Rectal smooth muscle tissue (tissue), 1 donor: ENCODE results near the gene RGCC.
"Not testable (repeated sequence)": the region's sequence is repeated elsewhere in the genome, so short reads cannot be mapped to it uniquely, and the experiment has no call there.

Source experiments
- H3K27ac ChIP-seq: one replicate; pipeline ENCODE4 v1.7.0; 2013; ENCODE audit warnings: low read depth, low read length, inconsistent platforms
- H3K27me3 ChIP-seq: one replicate; pipeline ENCODE4 v1.7.0; 2013; ENCODE audit warnings: low read length; ENCODE audit not compliant: control insufficient read depth, insufficient read depth
- H3K36me3 ChIP-seq: one replicate; pipeline ENCODE4 v1.7.0; 2013; ENCODE audit warnings: low read length; ENCODE audit not compliant: control insufficient read depth, insufficient read depth
- H3K4me1 ChIP-seq: one replicate; pipeline ENCODE4 v1.7.0; 2013; ENCODE audit warnings: low read length; ENCODE audit not compliant: control insufficient read depth, insufficient read depth
- H3K4me3 ChIP-seq: one replicate; pipeline ENCODE4 v1.7.0; 2013; ENCODE audit warnings: low read length
- H3K9ac ChIP-seq: one replicate; pipeline ENCODE4 v1.7.0; 2013; ENCODE audit warnings: low read length

The RGCC gene

DNA sequence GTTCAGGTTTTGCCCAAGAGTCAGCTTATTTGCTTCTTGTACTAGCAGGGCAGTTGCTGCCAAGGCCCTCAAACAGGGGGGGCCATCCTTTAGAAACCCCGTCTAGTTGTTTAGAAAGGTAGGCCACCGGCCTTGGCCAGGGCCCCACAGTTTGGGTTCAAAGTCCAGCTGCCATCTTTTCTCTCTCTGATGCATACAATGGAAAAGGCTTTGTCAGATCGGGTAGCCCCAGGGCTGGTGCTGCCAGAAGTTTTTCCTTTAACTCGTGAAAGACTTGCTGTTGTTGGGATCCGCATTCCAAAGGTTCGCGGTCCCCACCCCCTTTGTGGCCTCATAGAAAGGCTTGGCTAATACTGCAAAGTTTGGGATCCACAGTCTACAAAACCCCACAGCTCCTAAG lies 35.4 kb upstream of the RGCC start:
- H3K9ac ChIP-seq = not testable (repeated sequence)

DNA sequence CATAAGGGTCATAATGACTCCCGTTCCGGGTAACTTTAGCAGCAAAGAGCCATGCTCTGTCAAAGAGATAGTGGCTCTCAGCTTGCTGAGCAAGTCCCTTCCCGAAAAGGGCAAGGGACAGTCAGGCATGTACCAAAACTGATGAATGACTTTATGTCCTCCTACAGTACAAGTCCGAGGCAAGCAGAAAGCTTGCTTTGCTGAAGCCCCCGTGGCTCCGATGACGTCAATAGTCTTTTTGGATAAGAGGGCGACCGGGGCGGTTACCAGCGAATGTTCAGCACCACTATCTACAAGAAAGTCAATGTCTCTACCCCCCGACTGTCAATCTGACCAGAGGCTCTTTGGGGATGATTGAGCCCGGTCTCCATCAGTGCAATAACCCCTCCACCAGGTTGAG lies 34.1 kb upstream of the RGCC start:
- not testable (repeated sequence) for H3K36me3 ChIP-seq, H3K27ac ChIP-seq

More for the DNA sequence above, 35.4 kb upstream of the RGCC start:
- not testable (repeated sequence) for H3K27ac ChIP-seq, H3K36me3 ChIP-seq, H3K4me3 ChIP-seq, H3K27me3 ChIP-seq, H3K4me1 ChIP-seq

DNA sequence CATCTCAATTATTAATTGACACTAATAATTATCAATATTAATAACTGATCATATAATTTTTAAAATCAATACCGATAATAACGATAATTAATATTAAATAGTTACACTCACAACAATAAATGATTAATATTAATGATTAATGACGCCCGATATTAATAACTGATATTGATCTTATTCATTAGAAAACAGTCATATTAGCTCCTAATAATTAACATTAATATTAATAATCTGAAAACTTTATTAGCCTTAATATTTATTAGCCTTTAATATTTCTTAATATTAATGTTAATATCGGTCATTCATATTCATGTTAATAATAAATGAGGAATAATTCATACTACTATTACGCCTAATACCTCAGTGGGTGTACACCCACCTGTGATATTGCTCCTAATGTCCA lies 32.7 kb upstream of the RGCC start:
- not testable (repeated sequence) for H3K4me1 ChIP-seq, H3K27ac ChIP-seq, H3K27me3 ChIP-seq, H3K9ac ChIP-seq, H3K4me3 ChIP-seq, H3K36me3 ChIP-seq

More for the DNA sequence above, 34.1 kb upstream of the RGCC start:
- not testable (repeated sequence) for H3K9ac ChIP-seq, H3K4me1 ChIP-seq, H3K27me3 ChIP-seq, H3K4me3 ChIP-seq

DNA sequence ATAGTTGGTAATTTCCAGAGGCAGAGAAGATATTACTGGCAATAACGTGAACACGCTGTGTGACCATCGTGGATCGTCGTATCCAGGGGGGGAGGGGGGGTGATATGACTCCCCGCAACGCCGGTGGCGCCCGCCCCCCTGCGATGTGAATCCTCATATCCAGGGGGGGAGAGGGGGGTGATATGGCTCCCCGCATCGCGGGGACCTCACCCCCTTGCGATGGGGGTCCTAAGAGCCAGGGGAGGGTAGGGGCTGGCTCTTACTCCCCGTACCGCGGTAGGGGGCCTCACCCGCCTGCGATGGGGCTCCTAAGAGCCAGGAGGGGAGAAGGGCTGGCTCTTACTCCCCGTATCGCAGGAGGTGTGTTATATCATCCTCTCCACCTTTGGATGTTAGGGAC lies 31.3 kb upstream of the RGCC start:
- Histone ChIP-seq H3K4me3 (no peak overlapping the region), H3K27ac (no peak overlapping the region), H3K36me3 (no peaks in the 10 kb centered on the region), H3K9ac (no peak overlapping the region), H3K27me3 (no peaks in the 10 kb centered on the region), H3K4me1 (no peaks in the 10 kb centered on the region)

DNA sequence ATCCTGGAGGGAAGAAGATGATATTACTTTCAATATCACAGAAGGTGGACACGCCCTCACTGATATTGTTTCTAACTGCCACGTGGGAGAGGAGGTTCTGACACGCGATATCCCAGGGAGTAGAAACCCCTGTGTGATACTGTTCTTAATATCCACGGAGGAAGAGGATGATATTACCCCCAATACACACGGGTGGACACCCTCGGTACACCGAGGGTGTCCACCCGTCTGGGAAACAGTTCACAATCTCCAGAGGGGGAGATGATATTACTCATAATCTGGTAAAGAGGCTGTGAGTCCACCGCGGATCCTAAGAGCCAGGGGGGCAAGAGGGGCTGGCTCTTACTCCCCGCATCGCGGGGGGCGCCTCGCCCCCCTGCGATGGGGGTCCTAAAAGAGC lies 29.7 kb upstream of the RGCC start:
- no peak overlapping the region for H3K9ac ChIP-seq
- H3K4me3 ChIP-seq = no peak overlapping the region
- H3K27ac ChIP-seq = no peak overlapping the region
- no peaks in the 10 kb centered on the region for H3K36me3 ChIP-seq
- H3K4me1 ChIP-seq = no peaks in the 10 kb centered on the region
- H3K27me3 ChIP-seq = no peaks in the 10 kb centered on the region

DNA sequence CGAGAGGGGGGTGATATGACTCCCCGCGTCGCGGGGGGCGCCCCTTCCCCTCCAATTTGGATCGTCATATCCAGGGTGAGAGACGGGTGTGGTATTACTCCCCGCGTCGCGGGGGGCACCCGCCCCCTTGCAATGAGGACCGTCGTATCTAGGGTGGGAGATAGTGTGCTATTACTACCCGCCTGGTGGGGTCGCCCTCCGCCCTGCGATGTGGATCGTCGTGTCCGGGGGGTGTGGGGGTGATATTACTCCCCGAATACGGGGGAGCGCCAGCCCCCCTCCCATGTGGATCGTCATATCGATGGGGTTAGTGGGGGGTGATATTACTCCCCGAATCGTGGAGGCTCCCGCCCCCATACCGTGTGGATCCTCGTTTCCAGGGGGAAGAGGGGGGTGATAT lies 29.2 kb upstream of the RGCC start:
- Histone ChIP-seq H3K27ac (no peak overlapping the region), H3K9ac (no peak overlapping the region), H3K4me1 (no peaks in the 10 kb centered on the region), H3K4me3 (no peak overlapping the region), H3K36me3 (no peaks in the 10 kb centered on the region), H3K27me3 (no peaks in the 10 kb centered on the region)

DNA sequence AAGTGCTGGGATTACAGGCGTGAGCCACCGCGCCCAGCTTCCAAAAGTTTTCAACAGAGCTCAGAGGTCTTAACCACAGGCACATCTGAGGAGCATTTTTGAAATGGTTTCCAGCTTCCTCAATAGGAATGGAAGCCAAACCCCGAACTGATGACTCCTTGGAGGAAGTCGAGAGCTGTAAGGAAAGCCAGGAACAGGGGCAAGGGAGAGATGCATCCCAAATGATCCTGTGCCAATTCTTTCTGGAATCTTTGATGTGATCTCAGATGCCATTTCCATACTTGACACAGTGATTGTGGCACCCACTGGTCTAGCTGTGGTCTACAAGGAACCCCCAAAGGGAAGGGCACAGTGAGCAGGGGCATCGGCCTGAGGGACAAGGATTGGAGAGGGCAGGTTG lies 23.3 kb upstream of the RGCC start:
- not testable (repeated sequence) for H3K27ac ChIP-seq, H3K4me1 ChIP-seq, H3K9ac ChIP-seq, H3K4me3 ChIP-seq, H3K27me3 ChIP-seq, H3K36me3 ChIP-seq

DNA sequence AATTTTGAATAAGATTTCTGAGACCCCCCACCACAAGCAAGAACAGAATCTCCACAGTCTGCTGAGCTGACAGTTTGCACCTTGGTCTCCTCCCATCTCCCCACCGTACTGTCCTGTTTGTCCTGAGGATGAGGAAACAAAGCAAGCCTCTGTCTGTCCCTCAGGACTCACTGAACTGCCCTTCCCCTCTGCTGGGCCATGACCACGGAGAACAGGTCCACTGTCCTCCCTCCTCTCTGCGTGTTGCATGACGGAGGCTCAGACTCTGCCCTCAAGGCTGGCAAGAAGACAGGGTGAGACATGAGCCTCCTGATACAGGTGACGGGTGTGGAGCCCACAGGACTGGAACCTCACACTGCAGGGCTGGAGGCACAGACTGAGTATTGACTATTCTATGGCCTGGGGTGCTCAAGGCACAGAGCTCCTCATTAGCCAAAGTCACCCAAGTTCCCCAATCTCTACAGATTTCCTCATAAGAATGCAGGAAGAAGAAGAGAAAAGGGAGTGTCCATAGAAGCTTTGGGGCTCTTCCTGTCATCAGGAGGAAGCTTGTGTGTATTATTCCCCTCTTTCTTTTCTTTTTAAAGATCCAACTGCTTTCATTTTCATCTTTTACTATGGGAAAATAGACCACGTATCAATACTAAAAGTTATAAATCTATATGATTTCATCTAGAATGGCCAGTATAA lies 22.4 kb upstream of the RGCC start:
- Histone ChIP-seq H3K4me1 (no peaks in the 10 kb centered on the region), H3K27me3 (no peaks in the 10 kb centered on the region), H3K4me3 (no peak overlapping the region)

DNA sequence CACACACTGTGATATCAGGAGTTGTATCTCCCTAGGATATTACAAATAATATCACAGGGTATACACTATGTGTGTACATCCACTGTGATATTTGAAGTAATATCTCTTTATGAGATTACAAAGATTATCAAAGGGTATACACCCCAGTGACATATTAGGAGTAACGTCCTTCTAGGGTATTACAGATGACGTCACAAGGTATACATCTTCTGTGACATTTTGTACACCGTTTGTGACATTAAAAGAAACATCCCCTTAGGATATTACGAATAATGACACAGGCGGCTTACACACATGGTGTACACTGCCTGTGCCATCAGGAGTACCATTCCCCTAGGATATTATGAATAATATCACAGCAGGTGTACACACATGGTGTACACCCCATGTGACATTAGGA lies 13.4 kb upstream of the RGCC start:
- H3K27me3 ChIP-seq = no peaks in the 10 kb centered on the region
- no peak overlapping the region for H3K9ac ChIP-seq
- no peak overlapping the region for H3K4me3 ChIP-seq
- no peaks in the 10 kb centered on the region for H3K36me3 ChIP-seq
- H3K4me1 ChIP-seq = no peaks in the 10 kb centered on the region
- H3K27ac ChIP-seq = no peak overlapping the region

More for the DNA sequence above, 22.4 kb upstream of the RGCC start:
- Histone ChIP-seq H3K36me3 (no peaks in the 10 kb centered on the region), H3K27ac (no peak overlapping the region), H3K9ac (no peak overlapping the region)

DNA sequence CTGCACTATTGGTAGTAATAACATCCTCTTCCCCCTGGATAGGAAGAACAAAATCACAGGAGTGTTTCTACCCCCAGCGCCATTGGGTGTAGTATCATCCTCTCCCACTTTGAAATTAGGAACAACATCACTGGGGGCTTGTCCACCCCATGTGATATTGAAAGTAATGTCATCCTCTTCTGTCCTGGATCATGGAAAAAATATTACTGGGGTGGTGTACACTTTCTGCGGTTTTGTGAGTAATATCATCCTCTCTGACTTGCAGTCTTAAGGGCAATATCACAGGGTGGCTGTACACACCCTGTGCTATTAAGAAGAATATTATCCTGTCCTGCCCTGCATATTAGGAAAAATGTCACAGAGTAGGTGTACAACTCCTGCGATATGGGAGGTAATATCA lies 4.9 kb upstream of the RGCC start:
- Histone ChIP-seq H3K27me3 (peaks cover under 1% of the 10 kb centered on the region), H3K36me3 (no peaks in the 10 kb centered on the region), H3K4me1 (no peaks in the 10 kb centered on the region), H3K9ac (no peak overlapping the region), H3K27ac (no peak overlapping the region), H3K4me3 (no peak overlapping the region)

DNA sequence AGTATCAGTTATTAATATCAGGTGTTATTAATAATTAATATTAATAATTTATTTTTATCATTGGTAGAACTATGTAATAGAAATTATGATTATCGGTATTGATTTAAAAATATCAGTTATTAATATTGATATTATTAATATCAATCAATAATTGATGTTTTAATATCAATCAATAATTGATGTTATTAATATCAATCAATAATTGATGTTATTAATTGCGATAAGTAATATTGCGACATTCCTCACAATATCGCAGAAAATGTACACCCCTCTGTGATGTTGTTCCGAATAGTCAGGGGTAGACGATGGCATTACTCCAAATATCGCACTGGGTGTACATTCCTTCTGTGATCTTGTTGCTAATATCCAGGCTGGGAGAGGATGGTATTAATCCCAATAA lies 3.7 kb upstream of the RGCC start:
- H3K4me3 ChIP-seq = no peak overlapping the region
- no peaks in the 10 kb centered on the region for H3K4me1 ChIP-seq

DNA sequence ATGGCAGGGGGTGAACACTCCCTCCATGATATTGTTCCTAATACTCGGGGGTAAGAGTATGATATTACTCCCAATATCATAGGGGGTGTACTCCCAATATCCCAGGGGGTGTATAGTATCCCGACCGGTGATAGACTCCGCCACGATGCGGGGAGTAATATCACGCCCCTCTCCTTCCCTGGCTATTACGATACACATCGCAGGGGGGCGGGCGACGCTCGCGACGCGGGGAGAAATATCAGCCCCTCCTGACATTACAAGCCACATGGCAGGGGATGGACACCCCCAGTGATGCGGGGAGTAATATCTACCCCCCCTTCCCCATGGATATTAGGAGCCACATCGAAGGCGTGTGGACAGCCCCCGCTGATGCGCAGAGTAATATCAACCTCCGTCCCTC lies 3.2 kb upstream of the RGCC start:
- Histone ChIP-seq H3K27ac (no peak overlapping the region), H3K36me3 (no peaks in the 10 kb centered on the region), H3K27me3 (peaks cover 10% of the 10 kb centered on the region), H3K9ac (no peak overlapping the region), H3K4me1 (no peaks in the 10 kb centered on the region), H3K4me3 (no peak overlapping the region)

More for the DNA sequence above, 3.7 kb upstream of the RGCC start:
- Histone ChIP-seq H3K27ac (no peak overlapping the region), H3K27me3 (peaks cover 7% of the 10 kb centered on the region), H3K36me3 (no peaks in the 10 kb centered on the region), H3K9ac (no peak overlapping the region)

DNA sequence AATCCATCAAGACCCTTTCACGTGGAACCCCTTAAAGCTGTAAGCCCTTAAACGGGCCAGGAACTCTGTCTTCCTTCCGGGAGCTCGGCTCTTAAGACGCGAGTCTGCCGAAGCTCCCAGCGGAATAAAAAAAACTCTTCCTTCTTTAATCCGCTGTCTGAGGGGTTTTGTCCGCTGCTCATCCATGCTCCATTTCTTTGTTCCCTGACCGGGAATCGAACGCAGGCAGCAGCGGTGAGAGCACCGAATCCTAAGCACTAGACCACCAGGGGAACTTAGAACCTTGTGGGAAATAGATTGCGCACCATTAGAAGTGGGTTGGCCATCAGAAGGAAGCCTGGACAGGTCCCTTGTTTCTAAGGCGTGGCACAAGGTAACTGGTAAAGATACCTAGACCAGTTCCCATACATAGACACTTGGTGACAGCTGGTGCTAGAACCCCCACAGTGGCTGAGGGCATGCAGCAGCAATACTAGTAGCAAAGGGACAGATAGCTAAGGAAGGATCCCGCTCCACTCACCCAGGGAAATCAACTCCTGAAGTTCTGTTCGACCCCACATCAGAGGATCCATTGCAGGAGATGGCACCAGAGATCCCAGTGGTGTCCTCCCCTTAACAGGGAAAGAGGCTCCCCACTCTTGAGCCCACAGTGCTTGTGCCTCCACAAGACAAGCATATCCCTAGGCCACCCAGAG lies 1.5 kb upstream of the RGCC start:
- Histone ChIP-seq H3K36me3 (no peaks in the 10 kb centered on the region), H3K4me3 (no peak overlapping the region), H3K27me3 (peaks cover 10% of the 10 kb centered on the region), H3K9ac (no peak overlapping the region), H3K4me1 (no peaks in the 10 kb centered on the region), H3K27ac (no peak overlapping the region)
